Measurements from ENCODE around the gene CCDC141. TPM values are rescaled to one million over a fixed set of nuclear protein-coding genes. Genes with fewer than 3 reads are reported as not detected.

CCDC141 gene
- polyA plus RNA-seq, 3 donors, result 0.12 to 0.27 (median 0.12) TPM

GRCh38 chr2:178976351-178976750, 73.6 kb downstream of the CCDC141 start:
- DNase-seq, result no peak

- no peak for DNase-seq
Observed at GRCh38 chr2:178962805-178963433, 87.0 kb downstream of the CCDC141 start.

DNA sequence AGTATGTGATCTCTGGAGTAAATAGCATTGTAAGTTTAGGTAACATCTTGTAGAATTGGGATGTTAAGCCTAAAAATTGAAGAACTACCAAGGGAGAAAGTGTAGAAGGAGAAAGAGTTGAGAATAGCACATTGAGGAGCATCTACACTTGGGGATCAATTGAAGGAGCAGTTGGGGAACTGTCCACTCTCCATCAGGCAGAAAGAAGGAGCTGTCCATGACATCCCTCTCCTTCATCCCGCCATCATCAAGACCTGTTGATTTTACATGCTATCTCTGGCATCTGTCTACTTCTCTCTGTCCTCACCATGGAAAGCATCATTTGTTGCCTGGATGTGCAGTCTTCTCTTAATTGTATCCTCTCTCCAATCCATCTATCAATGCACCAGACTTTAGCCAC, 87.8 kb downstream of the CCDC141 start:
- DNase-seq, result no peak

DNA sequence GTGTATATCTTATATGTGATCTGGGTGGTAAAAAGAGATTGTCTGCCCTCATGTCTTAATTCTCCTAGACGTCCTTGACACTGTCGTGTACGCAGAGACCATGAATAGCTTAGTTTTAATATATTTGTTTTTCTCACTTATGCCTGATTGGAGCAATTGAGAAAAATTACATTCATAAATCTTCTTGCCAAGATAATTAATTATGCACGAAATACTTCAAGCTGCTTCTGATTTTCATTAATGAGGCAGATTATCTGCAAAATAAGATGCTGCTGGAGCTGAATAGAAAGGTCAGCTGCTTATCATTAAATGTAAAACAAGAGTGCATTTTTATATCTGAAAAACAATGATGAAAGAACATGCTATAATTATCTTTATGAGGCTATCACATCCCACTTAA, 95.9 kb downstream of the CCDC141 start:
- DNase-seq, result no peak

DNA sequence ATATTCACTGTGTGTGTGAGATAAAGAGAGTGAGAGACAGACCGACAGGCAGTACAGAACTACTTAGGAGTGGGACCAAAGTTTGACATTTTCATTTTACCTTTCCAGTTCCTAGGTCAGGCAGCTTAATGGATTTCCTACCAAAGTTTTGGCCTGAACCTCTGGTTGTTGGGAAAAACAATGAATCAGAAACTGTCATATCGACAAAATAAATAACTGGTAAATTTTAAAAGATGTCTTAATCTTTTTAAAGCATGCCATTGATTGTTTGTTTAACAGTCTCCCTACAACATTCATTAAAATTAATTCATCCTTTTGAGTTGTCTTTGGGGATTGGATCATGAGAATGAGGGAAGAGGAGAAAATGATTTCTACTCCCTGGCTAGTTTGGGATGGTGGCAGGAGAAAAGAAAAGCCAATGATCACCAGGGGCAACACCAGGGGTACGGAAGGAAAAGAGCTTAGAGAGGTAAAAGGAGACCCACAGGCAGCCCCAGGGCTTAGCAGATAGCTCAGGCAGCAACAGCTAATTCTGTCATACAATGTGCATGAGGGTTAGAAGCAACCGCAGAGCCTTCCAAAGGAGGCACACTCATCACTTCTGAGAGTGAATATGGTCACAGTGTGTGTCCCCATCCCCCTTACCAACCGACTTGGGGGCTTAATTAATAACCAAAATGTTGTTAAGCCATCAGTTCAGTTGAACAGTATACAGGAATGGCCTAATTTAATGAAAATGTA, 98.5 kb downstream of the CCDC141 start:
- DNase-seq, result no peak

DNA sequence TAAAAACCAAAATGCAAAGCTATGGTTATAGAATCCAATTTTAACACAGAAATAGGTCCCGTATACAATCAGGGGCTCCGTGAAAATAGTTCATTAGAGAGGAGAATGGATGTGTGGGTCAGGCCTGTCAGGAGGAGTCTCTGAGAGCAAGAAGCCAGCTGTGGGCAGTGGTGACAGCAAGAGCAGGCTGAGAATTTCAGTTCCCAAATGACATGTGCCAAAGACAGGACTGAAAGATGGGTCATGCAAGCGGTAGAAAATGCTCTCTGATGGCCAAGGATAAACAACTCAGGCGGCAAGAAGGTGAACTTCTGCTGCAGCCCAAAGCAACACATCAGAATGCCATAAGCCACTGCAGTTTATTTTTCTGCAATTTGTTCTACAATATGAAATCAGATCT, 100.4 kb downstream of the CCDC141 start:
- no peak for DNase-seq

DNA sequence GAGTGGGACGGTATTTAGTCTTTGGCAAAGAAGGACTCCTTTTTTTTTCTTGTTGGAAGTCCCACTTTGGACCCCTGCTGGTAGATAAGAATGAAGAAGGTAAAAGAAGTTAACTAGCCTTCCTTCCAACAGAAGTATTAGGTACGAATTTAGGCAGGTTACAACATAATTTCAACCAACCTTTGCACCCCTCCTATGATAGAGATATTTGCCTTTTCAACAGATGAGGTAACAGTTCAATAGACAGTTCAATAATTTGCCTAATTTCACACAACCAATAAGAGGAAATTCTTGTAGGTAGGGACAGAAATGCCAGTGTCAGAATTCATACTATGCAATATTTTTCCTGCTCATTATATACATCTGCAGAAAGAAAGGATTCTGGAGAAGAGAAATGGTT, 100.8 kb downstream of the CCDC141 start:
- no peak for DNase-seq

GRCh38 chr2:178947006-178947405, 102.9 kb downstream of the CCDC141 start:
- no peak for DNase-seq

- no peak for DNase-seq
Observed at GRCh38 chr2:178946494-178946893, 103.4 kb downstream of the CCDC141 start.

DNA sequence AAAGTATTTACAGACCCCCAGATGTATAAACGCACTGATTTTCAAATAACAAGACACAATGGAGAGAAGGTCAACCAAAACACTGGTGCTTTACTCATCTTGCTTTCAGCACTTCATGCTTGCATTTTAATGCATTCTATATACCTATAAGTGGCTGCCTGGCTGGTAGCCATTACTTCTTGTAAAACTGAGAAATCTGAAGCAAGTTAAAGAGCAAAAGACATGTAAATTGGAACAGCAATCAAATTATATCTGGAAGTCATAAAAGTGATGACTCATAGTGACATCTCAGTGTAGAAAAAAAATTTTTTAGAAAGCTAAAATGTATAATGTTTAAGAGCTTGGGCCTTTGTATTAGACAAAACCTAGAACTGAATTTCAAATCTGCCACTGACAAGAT, 106.2 kb downstream of the CCDC141 start:
- no peak for DNase-seq

DNA sequence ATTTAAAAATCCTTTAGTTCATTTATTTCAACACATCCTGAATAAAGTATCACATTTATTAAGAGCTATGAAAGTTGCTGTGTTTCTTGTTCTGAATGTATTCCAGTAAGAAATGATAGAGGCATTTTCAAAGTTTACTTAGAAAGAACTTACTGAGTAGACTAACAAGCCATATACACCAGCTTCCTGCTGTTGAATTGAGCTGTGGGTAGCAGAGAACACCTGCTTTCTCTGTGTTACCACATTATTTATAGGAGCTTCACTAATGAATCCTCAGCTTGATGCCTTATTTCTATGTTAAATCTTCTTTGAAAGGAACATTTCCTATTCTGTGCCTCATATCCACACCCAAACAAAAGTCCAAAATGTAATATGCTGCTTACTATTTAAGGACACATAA, 115.4 kb downstream of the CCDC141 start:
- DNase-seq, result no peak

- no peak for DNase-seq
Observed at GRCh38 chr2:178933493-178933892, 116.4 kb downstream of the CCDC141 start.

DNA sequence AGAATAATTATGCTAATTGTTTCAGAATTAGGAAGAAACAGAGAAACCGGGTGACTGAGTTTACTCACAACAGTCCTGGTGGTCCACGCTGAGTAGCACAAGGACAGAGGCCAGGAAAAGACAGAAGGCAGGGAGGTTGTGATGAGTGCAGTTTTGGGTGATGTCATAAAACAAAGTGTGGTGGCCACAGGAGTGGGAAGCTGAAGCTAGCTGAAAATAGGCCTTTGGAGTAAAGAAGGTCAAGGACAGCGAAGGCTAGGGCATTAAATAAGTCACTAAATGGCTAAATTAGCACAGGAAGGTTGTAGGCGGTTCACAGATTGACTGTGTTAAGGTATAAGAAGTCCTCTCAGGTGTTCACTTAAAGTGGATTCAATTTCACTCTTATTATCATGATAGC, 121.9 kb downstream of the CCDC141 start:
- no peak for DNase-seq

GRCh38 chr2:178927173-178927572, 122.8 kb downstream of the CCDC141 start:
- DNase-seq, result no peak

- no peak for DNase-seq
Observed at GRCh38 chr2:178924817-178925216, 125.1 kb downstream of the CCDC141 start.

- no peak for DNase-seq
Observed at GRCh38 chr2:178923546-178923945, 126.4 kb downstream of the CCDC141 start.

GRCh38 chr2:178920916-178921513, 128.9 kb downstream of the CCDC141 start:
- DNase-seq, result no peak

DNA sequence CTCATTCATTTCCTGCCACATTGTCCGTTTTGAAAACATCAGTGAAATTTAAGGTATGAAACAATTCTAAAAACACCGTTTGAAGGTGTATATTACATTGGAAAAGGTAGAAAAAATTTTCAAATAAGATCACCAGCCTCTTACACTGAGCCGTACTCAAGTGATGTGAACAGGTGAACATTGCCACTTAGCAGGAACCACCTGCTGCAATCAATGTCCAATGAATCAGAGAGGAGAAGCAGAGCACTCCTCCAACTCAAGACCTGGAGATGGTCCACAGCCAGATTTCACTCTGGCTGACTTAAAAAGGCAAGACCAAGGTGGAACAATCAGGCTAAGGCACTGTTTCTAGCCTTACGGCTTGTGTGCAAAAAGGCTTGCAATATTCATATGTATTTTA, 132.4 kb downstream of the CCDC141 start:
- no peak for DNase-seq

GRCh38 chr2:178915423-178916173, 134.3 kb downstream of the CCDC141 start:
- DNase-seq, result no peak

GRCh38 chr2:178914259-178914849, 135.6 kb downstream of the CCDC141 start:
- DNase-seq, result peak; percentile 71

DNA sequence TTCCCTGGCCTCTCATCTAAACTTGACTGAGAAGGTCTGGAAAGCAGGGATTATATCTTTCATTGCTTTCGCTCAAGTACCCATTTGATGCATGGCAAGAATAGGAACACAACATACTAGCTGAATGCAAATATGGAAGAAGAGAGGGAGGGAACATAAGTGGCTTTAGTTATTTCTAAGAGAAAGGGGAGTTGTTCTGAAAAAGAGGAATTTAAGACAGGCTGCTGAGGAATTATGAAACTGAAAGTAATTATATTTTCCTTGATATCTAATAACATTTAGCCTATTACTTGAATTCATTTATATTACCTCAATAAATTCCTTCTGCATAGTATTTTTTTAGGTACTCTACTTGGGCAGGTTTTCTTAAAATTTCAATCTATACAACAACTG, 136.9 kb downstream of the CCDC141 start:
- DNase-seq, result no peak

- DNase-seq, result no peak
Observed at GRCh38 chr2:178912416-178913048, 137.4 kb downstream of the CCDC141 start.
